SK-N-SH treated with all-trans-retinoic acid at 6 μM for 48 hours (cell line): Measurements from ENCODE around the gene TTC28.

Source experiments
- ATAC-seq: fragments of 200-7000 bp; cut with Tn5 transposase; 3 replicates; pipeline ENCODE4 v1.9.1; 2020; ENCODE audit warnings: mild to moderate bottlenecking, moderate library complexity
- ARNTL ChIP-seq: fragments of 450-650 bp; formaldehyde crosslinking; IDR thresholded peaks from 2 replicates; pipeline ENCODE4 v1.5.0; 2020; ENCODE audit warnings: low read depth, mild to moderate bottlenecking, moderate library complexity, borderline replicate concordance
- CREB5 ChIP-seq: fragments of 250-450 bp; sonication (Bioruptor Pico); IDR thresholded peaks from 2 replicates; pipeline ENCODE4 v1.5.1; 2020; ENCODE audit warnings: low read depth, mild to moderate bottlenecking, moderate library complexity
- CSDC2 ChIP-seq: fragments of 250-450 bp; sonication (Bioruptor Pico); IDR thresholded peaks from 2 replicates; pipeline ENCODE4 v1.5.0; 2020; ENCODE audit warnings: mild to moderate bottlenecking, moderate library complexity
- CSRNP3 ChIP-seq: fragments of 250-450 bp; sonication (Bioruptor Pico); IDR thresholded peaks from 2 replicates; pipeline ENCODE4 v1.5.1; 2021; ENCODE audit warnings: mild to moderate bottlenecking, moderate library complexity
- ESRRG ChIP-seq: fragments of 250-450 bp; sonication (Bioruptor Pico); IDR thresholded peaks from 2 replicates; pipeline ENCODE4 v1.6.1; 2021; ENCODE audit warnings: mild to moderate bottlenecking
- GLIS3 ChIP-seq: fragments of 250-450 bp; sonication (Bioruptor Pico); IDR thresholded peaks from 2 replicates; pipeline ENCODE4 v1.5.0; 2020; ENCODE audit warnings: mild to moderate bottlenecking, moderate library complexity
- ISL1 ChIP-seq: fragments of 250-450 bp; sonication (Bioruptor Pico); IDR thresholded peaks from 2 replicates; pipeline ENCODE4 v2.1.2; 2022; ENCODE audit warnings: mild to moderate bottlenecking, moderate library complexity
- OSR1 ChIP-seq: fragments of 250-450 bp; sonication (Bioruptor Pico); IDR thresholded peaks from 2 replicates; pipeline ENCODE4 v1.8.0; 2022; ENCODE audit warnings: moderate library complexity, mild to moderate bottlenecking, inconsistent platforms
- PATZ1 ChIP-seq: fragments of 250-450 bp; sonication (Bioruptor Pico); IDR thresholded peaks from 2 replicates; pipeline ENCODE4 v1.8.0; 2020; ENCODE audit warnings: mild to moderate bottlenecking, moderate library complexity, borderline replicate concordance
- POU6F1 ChIP-seq: fragments of 250-450 bp; sonication (Bioruptor Pico); IDR thresholded peaks from 2 replicates; pipeline ENCODE4 v1.8.0; 2021; ENCODE audit warnings: low read depth, mild to moderate bottlenecking, moderate library complexity, borderline replicate concordance
- PPARA ChIP-seq: fragments of 250-450 bp; sonication (Bioruptor Pico); IDR thresholded peaks from 2 replicates; pipeline ENCODE4 v1.5.0; 2020; ENCODE audit warnings: mild to moderate bottlenecking, borderline replicate concordance
- SNAI2 ChIP-seq: fragments of 250-450 bp; sonication (Bioruptor Pico); IDR thresholded peaks from 2 replicates; pipeline ENCODE4 v1.5.0; 2020; ENCODE audit warnings: mild to moderate bottlenecking, moderate library complexity
- TCF4 ChIP-seq: fragments of 250-450 bp; sonication (Bioruptor Pico); IDR thresholded peaks from 2 replicates; pipeline ENCODE4 v1.8.0; 2021; ENCODE audit warnings: mild to moderate bottlenecking, moderate library complexity, borderline replicate concordance
- TOX ChIP-seq: fragments of 250-450 bp; sonication (Bioruptor Pico); IDR thresholded peaks from 2 replicates; pipeline ENCODE4 v1.8.0; 2021; ENCODE audit warnings: mild to moderate bottlenecking, moderate library complexity, borderline replicate concordance
- TSHZ2 ChIP-seq: fragments of 250-450 bp; sonication (Bioruptor Pico); IDR thresholded peaks from 2 replicates; pipeline ENCODE4 v1.5.0; 2020; ENCODE audit warnings: mild to moderate bottlenecking, moderate library complexity
- ZC3H10 ChIP-seq: fragments of 250-450 bp; sonication (Bioruptor Pico); IDR thresholded peaks from 2 replicates; pipeline ENCODE4 v1.5.1; 2021; ENCODE audit warnings: mild to moderate bottlenecking, moderate library complexity
- ZFP3 ChIP-seq: fragments of 250-450 bp; sonication (Bioruptor Pico); IDR thresholded peaks from 2 replicates; pipeline ENCODE4 v1.5.0; 2020; ENCODE audit warnings: mild to moderate bottlenecking, moderate library complexity
- ZFP30 ChIP-seq: fragments of 450-650 bp; formaldehyde crosslinking; IDR thresholded peaks from 2 replicates; pipeline ENCODE4 v1.5.0; 2022; ENCODE audit warnings: mild to moderate bottlenecking, moderate library complexity
- ZNF565 ChIP-seq: fragments of 450-650 bp; formaldehyde crosslinking; conservative IDR thresholded peaks from 2 replicates; pipeline ENCODE4 v1.5.0; 2020; ENCODE audit warnings: low read depth, mild to moderate bottlenecking, moderate library complexity
- ZNF70 ChIP-seq: fragments of 450-650 bp; formaldehyde crosslinking; IDR thresholded peaks from 2 replicates; pipeline ENCODE4 v1.5.0; 2020; ENCODE audit warnings: mild to moderate bottlenecking, moderate library complexity
- ZNF8 ChIP-seq: fragments of 450-650 bp; formaldehyde crosslinking; IDR thresholded peaks from 2 replicates; pipeline ENCODE4 v1.5.0; 2020; ENCODE audit warnings: mild to moderate bottlenecking, moderate library complexity

Gene TTC28

GRCh38 chr22:28013611-28014010 is 666.0 kb downstream of the TTC28 start (continued):
- no peak for TF ChIP-seq POU6F1 (CRISPR knock-in tag)
- no peak for TF ChIP-seq ZNF8 (CRISPR knock-in tag)
- TF ChIP-seq ZC3H10 (CRISPR knock-in tag), result no peak

- TF ChIP-seq ZFP30, result no peak
- no peak for TF ChIP-seq PPARA (CRISPR knock-in tag)
- no peak for TF ChIP-seq CSDC2 (CRISPR knock-in tag)
- no peak for TF ChIP-seq GLIS3
- no peak for TF ChIP-seq ZNF70 (CRISPR knock-in tag)
- no peak for TF ChIP-seq CSRNP3 (CRISPR knock-in tag)
- no peak for TF ChIP-seq ISL1 (CRISPR knock-in tag)
- TF ChIP-seq TOX, result no peak
- no peak for TF ChIP-seq POU6F1 (CRISPR knock-in tag)
- no peak for TF ChIP-seq SNAI2 (CRISPR knock-in tag)
- TF ChIP-seq CREB5 (CRISPR knock-in tag), result no peak
- no peak for TF ChIP-seq ZNF8 (CRISPR knock-in tag)
- no peak for TF ChIP-seq ZC3H10 (CRISPR knock-in tag)
- TF ChIP-seq ARNTL, result no peak
- TF ChIP-seq TSHZ2, result no peak
- no peak for TF ChIP-seq TCF4 (CRISPR knock-in tag)
- TF ChIP-seq ESRRG (CRISPR knock-in tag), result no peak
- TF ChIP-seq PATZ1, result no peak
- TF ChIP-seq ZFP3 (CRISPR knock-in tag), result no peak
- ATAC-seq, result no peak
Measured at GRCh38 chr22:28012832-28013460, 666.7 kb downstream of the TTC28 start.

GRCh38 chr22:28009272-28009827 is 670.3 kb downstream of the TTC28 start:
- ATAC-seq, result peak; percentile 96
- TF ChIP-seq ZNF70 (CRISPR knock-in tag) (no peak), OSR1 (CRISPR knock-in tag) (no peak), CSDC2 (CRISPR knock-in tag) (no peak), TOX (no peak), ESRRG (CRISPR knock-in tag) (no peak), ZNF8 (CRISPR knock-in tag) (no peak), CREB5 (CRISPR knock-in tag) (no peak), SNAI2 (CRISPR knock-in tag) (no peak), TSHZ2 (no peak), ZNF565 (no peak), GLIS3 (no peak)
